ENCODE results near the gene NCAN.
A peak's percentile ranks its signal among the peaks of the same experiment; 100 is the strongest.

NCAN gene

GRCh38 chr19:19211499-19212420 is at the start of gene NCAN:
TSS of gene NCAN (plus strand) at chr19:19211958. CDS start at chr19:19216954, 4,996 bp downstream.
- TF ChIP-seq CTCF (IDR thresholded peaks at IDR 0.05; ENCODE audit: borderline replicate concordance, insufficient read depth, low read depth, low read length): no peak
- no peak within 1 kb of the TSS for H3K4me3 ChIP-seq (ENCODE audit: low read depth, low read length)

- no peak overlapping the region for H3K4me3 ChIP-seq (ENCODE audit: low read depth, low read length)
- no peak for TF ChIP-seq CTCF (IDR thresholded peaks at IDR 0.05; ENCODE audit: borderline replicate concordance, insufficient read depth, low read depth, low read length)
These were observed 49.3 kb upstream of the NCAN start for GRCh38 chr19:19162495-19162894.

GRCh38 chr19:19165396-19165795 is 46.4 kb upstream of the NCAN start:
- no peak overlapping the region for H3K4me3 ChIP-seq (ENCODE audit: low read depth, low read length)
- TF ChIP-seq CTCF (IDR thresholded peaks at IDR 0.05; ENCODE audit: borderline replicate concordance, insufficient read depth, low read depth, low read length): no peak

GRCh38 chr19:19167612-19168011 is 44.1 kb upstream of the NCAN start:
- TF ChIP-seq CTCF (IDR thresholded peaks at IDR 0.05; ENCODE audit: borderline replicate concordance, insufficient read depth, low read depth, low read length): no peak
- H3K4me3 ChIP-seq (ENCODE audit: low read depth, low read length): peak overlapping the region; percentile 24

GRCh38 chr19:19169236-19170052 is 42.3 kb upstream of the NCAN start:
- peak overlapping the region; percentile 57 for H3K4me3 ChIP-seq (ENCODE audit: low read depth, low read length)
- no peak for TF ChIP-seq CTCF (IDR thresholded peaks at IDR 0.05; ENCODE audit: borderline replicate concordance, insufficient read depth, low read depth, low read length)

- TF ChIP-seq CTCF (IDR thresholded peaks at IDR 0.05; ENCODE audit: borderline replicate concordance, insufficient read depth, low read depth, low read length): no peak
- H3K4me3 ChIP-seq (ENCODE audit: low read depth, low read length): peak within 1 kb of the TSS; percentile 57
These were observed 41.5 kb upstream of the NCAN start, which contains the start of gene MEF2B for GRCh38 chr19:19170053-19170872. TSS of gene MEF2B (minus strand) at chr19:19170263. CDS start at chr19:19150735, 19,528 bp downstream.
